NCI-H128 (cell line): ENCODE results near the gene LRPAP1.
"Not testable (repeated sequence)": the region's sequence is repeated elsewhere in the genome, so short reads cannot be mapped to it uniquely, and the experiment has no call there.

Experiments used
- DNase-seq: peaks from one replicate; lab custom pipeline; 2025; ENCODE audit not compliant: unreplicated experiment; lab: John Stamatoyannopoulos, UW

The LRPAP1 gene

DNA sequence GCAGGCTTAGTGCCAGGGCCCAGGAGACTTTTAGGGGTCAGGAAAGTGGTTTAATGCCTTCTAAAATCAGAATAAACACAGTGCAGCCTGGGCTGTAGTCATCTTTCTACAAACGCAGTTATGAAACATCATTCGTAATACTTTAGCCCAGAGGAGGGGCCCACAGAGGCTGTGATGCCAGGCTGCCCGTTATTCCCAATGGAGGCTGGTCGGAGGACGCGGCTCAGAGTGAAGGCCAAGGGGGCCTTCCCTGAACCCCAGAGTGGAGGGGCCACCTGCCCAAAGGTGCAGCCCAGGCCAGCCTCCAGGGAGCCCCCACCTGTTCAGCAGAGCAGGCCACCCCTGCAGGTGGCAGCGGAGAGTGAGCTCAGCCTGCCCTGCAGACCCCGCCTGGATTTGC is 29.9 kb upstream of the LRPAP1 start:
- DNase-seq, result not testable (repeated sequence)

DNA sequence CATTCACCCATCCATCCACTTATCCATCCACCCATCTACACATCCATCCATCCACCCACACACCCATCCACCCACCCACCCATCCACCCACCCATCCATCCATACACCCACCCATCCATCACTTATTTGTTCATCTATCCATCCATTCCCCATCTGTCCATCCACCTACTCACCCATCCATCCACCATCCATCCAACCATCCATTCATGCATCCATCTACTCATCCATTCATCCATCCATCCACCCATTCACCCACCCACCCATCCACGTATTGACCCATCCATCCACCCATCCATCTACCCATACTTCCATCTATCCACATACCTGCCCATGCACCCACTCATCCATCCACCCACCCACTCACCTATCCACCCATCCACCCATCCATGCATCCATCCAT is 28.2 kb upstream of the LRPAP1 start:
- DNase-seq, result not testable (repeated sequence)

- DNase-seq, result not testable (repeated sequence)
These were observed 27.4 kb upstream of the LRPAP1 start for GRCh38 chr4:3559381-3560290.

- not testable (repeated sequence) for DNase-seq
These were observed 26.3 kb upstream of the LRPAP1 start for GRCh38 chr4:3558514-3558836.

- not testable (repeated sequence) for DNase-seq
These were observed 25.7 kb upstream of the LRPAP1 start for GRCh38 chr4:3557676-3558513.

DNA sequence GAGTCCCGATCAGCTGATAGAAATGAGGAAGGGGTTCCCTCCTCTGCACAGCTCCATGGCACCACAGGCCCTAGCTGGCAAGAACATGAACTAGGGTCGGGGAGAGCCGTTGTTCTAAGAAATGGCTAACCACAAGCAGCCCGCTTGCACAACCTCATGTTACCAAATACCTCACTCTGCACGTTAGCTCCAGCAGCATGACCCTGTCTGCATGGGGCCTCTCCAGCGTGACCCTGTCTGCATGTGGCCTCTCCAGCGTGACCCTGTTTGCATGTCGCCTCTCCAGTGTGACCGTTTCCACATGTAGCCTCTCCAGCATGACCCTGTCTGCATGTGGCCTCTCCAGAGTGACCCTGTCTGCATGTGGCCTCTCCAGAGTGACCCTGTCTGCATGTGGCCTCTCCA is 24.9 kb upstream of the LRPAP1 start:
- DNase-seq, result not testable (repeated sequence)

DNA sequence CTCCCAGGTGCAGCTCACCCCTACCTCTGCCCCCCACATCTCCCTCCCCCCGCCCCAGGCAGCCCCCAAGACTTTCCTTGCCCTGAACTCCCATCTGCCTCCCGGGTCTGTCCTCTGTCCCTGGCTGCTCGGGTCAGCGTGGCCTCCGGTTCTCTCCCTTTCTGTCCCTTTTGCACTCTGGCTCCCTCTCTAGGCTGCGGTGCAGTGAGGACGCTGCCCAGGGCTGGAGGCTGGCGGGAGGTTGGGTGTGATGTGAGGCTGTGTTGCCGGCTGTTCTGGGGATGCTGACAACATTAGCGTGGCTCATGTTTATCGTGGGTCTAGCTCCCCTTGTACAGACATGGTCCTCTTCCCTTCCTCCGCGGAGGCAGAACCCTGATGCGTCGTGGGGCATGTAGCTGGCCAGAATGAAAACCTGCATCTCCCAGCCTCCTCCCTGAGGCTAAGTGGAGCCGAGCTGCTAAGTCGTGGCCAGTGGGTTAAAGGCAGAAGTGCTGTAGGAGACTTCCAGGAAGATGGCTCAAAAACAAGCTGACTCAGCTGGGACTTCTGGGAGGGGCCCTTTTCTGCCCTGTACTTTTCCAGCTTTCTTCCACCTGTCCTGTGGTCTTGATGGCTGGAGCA is 24.1 kb upstream of the LRPAP1 start:
- not testable (repeated sequence) for DNase-seq

- DNase-seq, result not testable (repeated sequence)
These were observed 23.3 kb upstream of the LRPAP1 start for GRCh38 chr4:3555459-3556070.

- not testable (repeated sequence) for DNase-seq
These were observed 19.1 kb upstream of the LRPAP1 start for GRCh38 chr4:3551366-3551765.

GRCh38 chr4:3550792-3551325 is 18.6 kb upstream of the LRPAP1 start:
- not testable (repeated sequence) for DNase-seq

DNA sequence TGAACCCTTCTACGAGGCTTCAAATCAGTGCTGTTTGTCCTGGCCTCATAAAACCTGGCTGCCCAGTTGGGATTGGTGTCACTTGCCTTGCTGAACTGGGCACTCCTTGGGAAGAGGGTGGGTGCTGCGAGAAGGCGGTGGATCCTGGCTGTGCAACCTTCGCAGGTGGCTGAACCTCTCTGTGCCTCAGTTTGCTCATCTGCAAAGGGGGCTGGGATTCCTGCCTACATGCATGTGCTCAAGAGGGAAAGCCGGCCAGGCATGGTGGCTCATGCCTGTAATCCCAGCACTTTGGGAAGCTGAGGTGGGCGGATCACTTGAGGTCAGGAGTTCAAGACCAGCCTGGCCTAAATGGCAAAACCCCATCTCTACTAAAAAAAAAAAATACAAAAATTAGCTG is 17.8 kb upstream of the LRPAP1 start:
- DNase-seq, result not testable (repeated sequence)

DNA sequence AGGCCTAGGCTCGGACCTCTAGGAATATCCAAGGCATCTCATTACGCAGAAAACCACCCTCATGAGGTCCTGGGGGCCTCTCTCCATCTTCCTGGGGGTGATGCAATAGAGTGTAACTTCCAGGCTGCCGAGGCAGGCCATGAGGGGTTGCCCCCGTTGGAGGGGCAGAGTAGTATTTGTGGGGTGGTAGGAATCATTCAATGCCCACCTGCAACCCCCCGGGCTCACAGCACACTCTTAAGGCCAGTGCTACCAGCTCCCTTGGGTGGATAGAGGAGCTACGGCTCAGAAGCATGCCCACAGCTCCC is 17.4 kb upstream of the LRPAP1 start:
- DNase-seq, result not testable (repeated sequence)

DNA sequence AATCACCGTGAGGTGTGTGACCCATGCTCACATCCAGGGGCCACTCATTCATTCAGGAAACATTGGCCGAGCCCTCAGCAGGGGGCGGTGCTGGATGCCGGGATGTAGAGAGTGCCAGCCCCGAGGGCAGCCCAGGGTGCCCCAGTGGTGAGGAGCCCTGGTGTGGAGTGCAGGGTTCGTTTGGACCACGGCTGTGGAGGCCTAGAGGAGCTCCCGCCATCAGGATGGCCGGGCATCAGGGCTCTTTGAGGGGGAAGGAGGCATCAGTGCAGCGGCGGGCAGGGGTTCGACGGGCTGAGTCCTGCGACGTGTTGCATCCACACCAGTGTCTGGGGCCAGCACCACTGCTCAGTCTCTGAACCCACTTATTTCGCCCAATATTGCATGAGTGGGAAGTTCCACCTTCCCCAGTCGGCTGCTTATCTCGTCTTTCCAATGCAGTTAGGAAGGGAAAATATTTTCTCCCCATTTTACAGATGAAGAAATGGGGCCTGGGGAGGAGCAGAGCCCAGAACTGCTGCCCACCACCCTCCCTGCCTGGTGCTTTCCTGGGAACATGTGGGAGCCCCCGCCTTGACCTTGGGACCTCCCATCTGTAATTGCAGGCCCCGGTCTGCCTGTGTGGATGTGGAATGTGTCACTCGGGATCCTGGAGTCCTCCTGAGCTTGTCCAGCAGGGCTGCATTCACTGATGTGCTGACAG is 16.9 kb upstream of the LRPAP1 start:
- not testable (repeated sequence) for DNase-seq

DNA sequence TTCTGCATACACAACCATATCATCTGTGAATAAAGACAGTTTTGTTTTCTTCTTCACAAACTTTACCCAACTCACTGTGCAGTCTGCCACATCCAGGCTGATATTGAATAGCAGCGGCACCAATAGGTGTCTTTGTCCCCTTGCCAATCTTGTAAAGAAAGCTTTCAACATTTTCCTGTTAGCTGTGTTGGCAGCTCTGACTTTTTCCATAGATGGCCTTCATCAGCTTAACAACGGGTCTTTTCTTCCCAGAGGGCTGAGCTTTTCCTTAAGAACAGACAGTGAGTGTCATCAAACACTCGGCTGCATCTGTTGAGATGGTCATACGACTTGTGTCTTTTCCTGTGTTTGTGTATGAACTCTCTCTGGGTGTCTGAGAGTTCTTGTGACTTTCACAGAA is 14.5 kb upstream of the LRPAP1 start:
- not testable (repeated sequence) for DNase-seq

DNA sequence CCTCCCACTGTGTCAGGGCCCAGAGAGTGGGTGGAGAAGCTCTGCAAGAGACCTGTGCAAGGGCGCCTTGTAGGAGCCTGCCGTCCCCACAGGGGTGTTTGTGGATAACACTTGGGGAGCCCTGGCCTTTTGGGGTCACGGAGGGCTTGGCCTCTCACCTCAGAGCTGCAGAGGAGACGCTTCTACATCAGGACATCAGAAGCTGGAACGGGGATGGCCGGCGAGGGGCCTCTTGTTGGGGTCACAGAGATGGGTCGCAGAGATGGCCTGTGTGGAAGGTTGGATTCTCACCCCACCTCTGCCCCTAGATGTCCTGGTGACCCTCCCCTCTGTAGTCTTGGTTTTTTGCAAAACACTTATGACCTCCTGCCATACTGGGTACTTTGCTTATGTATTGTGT is 13.1 kb upstream of the LRPAP1 start:
- DNase-seq, result not testable (repeated sequence)

- not testable (repeated sequence) for DNase-seq
These were observed 12.2 kb upstream of the LRPAP1 start for GRCh38 chr4:3544259-3545025.

GRCh38 chr4:3543415-3543814 is 11.2 kb upstream of the LRPAP1 start:
- DNase-seq, result not testable (repeated sequence)

DNA sequence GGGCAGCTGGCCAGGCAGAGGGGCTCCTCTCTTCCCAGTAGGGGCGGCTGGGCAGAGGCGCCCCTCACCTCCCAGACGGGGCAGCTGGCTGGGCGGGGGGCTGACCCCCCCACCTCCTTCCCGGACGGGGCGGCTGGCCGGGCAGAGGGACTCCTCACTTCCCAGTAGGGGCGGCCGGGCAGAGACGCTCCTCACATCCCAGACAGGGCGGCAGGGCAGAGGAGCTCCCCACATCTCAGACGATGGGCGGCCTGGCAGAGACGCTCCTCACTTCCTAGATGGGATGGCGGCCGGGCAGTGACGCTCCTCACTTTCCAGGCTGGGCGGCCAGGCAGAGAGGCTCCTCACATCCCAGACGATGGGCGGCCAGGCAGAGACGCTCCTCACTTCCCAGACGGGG is 6.7 kb upstream of the LRPAP1 start:
- not testable (repeated sequence) for DNase-seq

GRCh38 chr4:3535812-3536211 is 3.6 kb upstream of the LRPAP1 start:
- not testable (repeated sequence) for DNase-seq

DNA sequence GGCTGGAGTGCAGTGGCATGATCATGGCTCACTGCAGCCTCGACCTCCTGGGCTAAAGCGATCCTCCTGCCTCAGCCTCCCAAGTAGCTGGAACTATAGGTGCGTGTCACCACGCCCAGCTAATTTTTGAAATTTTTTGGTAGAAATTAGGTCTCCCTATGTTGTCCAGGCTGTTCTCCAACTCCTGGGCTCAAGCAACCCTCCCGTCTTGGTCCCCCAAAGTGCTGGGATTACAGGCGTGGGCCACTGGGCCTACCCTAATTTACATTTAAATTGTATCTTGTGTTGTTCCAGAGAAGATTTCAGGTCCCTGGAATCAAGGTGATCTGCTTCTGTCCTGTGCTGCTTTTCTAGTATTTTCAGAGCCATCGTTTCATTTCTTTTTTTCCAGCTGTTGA is 1.2 kb upstream of the LRPAP1 start:
- DNase-seq, result no peak
